Activated naive CD8-positive, alpha-beta T cell treated with anti-CD3 and anti-CD28 coated beads, Interleukin-2, amount 50 U/mL, for 16 hours (primary cell): ENCODE data around the gene CDH8.
"Not testable (repeated sequence)": the region's sequence is repeated elsewhere in the genome, so short reads cannot be mapped to it uniquely, and the experiment has no call there.

ENCODE experiments used
- DNase-seq: peaks from one replicate; pipeline ENCODE4 v3.0.0-alpha.2; 2020; ENCODE audit warnings: low read depth, low spot score

CDH8 gene

DNA sequence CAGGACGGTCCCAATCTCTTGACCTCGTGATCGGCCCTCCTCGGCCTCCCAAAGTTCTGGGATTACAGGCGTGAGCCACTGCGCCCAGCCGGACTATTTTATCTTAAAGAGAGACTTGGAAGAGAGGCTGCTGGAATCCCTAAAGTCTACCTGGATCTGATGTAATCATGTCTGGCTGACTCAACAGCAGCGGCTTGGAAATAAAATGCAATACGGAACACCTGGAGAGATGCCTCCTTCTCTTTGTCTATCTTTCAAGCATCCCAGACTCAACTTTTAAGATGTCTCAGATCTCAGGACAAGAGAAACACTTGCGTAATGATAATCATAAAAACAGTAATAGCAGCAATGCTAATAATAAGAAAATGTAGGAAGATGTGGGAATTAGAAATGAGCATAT lies 95.6 kb downstream of the CDH8 start:
- DNase-seq, result no peak

DNA sequence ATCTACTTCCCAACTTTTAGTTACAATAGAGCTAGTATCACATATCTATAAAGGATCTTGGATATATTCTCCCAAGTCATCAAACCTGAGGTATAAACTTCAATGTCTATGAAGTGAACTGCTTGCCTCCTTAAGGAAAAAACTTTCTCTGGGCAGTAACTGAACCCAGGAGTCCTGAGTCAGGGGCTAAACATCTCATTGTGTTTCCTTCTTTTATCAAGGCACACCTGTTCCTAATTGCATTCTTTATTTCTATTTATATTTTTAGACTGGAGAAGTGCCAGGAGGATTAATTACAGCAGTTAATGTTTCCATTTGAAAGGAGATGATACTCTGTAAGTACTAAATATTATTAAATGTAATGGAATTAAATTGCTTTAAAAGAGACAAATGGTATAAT lies 98.6 kb downstream of the CDH8 start:
- no peak for DNase-seq

GRCh38 chr16:61936522-61936921 lies 99.7 kb downstream of the CDH8 start:
- no peak for DNase-seq

GRCh38 chr16:61934601-61935000 lies 101.6 kb downstream of the CDH8 start:
- no peak for DNase-seq

DNA sequence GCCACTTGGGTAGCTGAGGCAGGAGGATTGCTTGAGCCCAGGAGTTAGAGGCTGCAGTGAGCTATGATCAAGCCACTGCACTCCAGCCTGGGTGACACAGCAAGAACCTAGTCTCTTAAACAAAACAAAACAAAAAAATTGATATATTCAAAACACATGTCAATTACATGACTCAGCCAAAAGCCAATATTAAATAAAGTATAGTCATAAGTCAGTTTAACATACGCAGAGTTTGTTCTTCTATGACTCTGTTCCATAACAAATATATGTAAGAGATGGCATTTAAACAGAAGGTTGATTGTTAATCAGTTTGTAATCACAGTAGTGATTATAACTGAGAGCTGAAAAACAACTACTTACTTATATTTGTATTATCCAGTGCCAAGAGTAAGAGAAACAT lies 106.5 kb downstream of the CDH8 start:
- no peak for DNase-seq

DNA sequence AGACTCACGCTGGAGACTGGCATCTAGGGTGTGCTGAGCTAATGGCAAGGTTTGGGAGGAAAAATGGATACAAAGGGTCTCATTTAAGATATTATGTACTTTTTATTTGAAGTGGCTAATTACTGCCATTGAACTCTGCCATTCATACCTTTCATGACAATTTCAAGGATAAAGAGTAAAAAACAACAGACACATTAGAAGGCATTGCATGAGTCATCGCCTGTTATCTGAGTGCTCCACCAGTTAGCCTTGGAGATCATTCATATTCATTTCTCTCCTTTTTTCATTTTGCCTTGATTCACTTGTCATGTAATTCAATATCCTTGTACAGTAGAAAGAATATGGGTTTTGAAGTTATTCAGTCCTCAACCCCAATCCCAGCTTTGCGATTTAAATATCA lies 109.5 kb downstream of the CDH8 start:
- DNase-seq, result no peak

GRCh38 chr16:61923629-61924028 lies 112.6 kb downstream of the CDH8 start:
- no peak for DNase-seq

- DNase-seq, result no peak
Observed at GRCh38 chr16:61921373-61921772, 114.9 kb downstream of the CDH8 start.

DNA sequence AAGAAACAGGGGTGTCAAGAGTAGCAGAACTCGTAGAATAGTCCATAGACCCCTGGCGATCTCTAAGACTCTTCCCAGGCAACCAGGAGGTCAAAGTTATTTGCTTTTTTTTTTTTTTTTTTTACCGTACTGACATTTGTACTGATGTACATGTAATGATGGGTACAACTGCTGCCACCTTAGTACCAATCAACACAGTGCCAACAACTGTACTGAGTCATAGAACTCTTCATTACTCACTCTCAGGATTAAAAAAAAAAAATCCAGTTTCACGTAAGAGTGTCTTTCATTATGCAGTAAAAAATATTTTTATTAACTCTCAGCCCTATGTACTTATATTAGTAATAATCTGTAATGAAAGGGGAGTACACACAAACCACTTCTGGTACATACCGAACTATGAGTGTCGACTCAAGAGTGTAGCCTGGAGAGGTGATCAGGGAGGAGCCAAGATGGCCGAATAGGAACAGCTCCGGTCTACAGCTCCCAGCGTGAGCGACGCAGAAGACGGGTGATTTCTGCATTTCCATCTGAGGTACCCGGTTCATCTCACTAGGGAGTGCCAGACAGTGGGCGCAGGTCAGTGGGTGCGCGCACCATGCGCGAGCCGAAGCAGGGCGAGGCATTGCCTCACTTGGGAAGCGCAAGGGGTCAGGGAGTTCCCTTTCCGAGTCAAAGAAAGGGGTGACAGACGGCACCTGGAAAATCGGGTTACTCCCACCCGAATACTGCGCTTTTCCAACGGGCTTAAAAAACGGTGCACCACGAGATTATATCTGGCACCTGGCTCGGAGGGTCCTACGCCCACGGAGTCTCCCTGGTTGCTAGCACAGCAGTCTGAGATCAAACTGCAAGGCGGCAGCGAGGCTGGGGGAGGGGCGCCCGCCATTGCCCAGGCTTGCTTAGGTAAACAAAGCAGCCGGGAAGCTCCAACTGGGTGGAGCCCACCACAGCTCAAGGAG lies 118.1 kb downstream of the CDH8 start:
- not testable (repeated sequence) for DNase-seq

DNA sequence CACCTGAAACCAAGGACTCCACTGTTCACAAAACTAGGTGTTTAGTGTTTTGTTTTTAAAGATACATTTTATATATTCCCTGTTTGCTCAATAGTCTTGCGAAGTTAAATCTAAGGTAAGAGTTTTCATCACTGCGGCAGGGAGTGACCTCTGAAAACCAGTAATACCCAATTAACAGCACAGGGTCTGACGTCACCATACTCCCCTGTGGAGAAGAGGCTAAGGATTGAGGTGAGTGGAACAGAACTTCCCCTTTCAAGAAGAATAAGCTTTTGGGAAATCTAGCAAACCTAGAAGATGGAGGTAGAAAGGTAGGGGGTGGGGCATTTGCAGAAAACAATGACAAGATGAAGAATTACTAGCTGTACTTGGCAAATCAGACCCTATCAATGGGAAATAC lies 120.7 kb downstream of the CDH8 start:
- DNase-seq, result no peak

DNA sequence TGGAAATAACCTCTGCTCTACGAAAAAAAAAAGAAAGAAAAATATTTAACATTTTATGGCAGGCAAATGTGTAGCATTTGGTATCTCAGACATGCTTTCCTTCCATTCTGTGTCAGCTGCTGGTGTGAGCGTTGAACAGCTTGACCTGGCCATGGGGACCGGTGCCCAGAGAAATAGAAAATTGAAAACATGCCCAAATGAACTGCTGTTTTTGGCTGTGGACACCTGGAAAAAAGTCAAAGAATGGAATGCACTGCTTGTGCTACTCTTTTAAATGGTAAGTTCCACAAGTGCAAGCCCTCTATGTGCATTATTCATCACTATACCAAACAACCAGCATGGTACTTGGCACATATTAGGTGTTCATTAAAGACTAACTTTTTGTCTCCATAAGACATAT lies 127.2 kb downstream of the CDH8 start:
- DNase-seq, result no peak

DNA sequence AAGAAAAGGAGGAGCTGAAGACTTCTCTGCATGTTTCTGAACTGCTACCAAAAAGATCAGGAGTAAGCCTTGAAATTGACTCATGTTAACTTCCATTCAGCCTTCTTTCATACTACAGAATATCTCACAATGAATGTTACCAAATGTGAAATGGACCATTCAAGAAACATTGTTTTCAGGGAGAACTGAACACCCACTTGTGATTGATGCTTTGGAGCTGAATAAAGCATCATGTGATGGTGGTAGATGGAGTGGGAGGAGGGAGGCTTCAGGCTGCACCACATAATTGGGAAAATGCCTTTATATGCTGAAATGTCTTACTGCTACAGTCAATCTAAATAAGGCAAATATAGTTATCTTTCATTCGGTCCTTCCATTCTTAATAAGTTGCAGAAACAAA lies 127.8 kb downstream of the CDH8 start:
- no peak for DNase-seq

DNA sequence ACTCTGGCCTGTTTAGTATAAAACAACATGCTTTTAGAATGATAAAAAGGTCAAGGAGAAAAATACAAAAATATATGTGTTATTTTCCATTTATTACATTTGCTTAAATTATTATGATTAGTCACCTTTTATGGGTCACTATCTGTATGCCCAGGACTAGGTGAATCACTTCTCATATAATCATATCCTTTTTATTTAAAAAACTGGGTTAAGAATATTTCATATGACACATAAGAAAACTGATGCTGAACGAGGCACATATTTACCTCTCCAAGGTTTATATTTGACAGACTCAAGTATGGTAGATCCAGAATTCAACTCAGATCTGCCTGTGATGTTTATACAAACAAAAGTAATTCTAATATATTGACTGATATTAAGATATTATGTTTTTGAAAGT lies 134.5 kb downstream of the CDH8 start:
- no peak for DNase-seq

- no peak for DNase-seq
Observed at GRCh38 chr16:61900482-61900881, 135.8 kb downstream of the CDH8 start.

DNA sequence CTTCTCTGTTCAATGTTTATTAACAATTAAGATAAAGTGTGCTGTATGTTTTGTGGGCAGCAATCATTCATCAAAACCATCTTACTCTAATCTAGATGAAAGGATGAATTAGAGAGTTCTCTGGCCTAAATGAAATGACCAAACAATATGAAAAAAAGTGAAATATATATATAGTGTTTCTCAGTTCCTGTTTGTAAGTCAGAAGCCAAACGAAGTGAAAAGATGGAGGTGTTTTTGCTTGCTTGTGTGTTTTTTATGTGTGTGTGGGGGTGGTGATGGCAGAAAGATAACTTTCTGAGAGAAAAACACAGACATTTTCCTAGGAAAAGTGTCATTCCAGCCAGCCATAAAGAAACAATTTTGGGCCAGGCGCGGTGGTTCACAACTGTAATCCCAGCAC lies 138.6 kb downstream of the CDH8 start:
- DNase-seq, result no peak

DNA sequence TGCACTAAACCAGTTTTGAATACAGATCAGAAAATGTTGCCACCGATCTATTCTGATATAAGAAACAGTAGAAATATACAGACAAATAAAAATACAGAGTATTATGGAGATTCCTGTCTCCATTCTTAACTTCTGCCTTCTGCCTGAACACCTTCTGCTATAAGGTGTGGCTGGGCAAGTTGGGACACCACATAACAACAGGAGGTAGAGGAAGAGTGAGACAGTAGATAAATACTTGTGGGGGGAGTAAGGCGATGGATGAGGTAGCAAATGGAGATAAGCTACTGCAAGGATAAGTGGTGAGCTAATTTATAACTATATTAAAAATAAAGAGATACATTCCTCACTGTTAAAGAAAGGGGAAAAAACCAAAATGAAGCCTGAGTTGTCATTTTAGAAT lies 143.7 kb downstream of the CDH8 start:
- no peak for DNase-seq

DNA sequence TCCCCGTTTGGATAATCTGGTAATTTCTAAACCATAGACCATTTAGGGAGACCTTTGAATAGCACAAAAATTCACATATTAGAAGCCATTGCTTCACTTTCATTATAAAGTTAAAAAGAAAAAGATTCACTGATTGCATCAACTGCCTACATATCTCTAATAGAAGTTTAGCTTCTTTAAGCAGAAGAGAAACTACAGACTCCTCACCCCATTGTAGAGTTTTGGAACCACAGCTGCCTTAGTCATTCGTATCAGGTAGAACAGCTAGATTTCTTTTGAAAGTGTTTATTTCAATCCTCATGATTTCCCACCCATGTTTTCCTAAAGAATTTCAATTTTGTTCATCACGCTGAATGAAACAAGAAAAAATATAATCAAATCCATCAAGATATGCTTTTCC lies 144.8 kb downstream of the CDH8 start:
- no peak for DNase-seq

DNA sequence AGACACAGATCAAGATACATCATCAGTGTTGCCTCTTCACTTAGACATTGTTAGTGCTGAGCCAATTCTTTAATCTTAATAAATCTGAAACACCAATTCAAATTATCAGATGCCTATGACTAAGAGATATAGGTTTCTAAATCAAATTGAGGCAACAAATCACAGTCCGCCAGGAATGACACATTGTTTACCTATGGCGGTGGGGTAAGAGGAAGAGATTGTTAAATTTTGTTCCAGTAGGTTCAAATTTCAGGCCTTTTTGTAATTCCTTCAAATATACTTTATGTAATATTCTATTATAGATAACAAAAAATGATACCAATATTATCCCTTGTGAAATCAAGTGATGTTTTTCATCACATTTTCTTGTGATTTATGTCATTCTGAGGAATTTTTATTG lies 145.9 kb downstream of the CDH8 start:
- no peak for DNase-seq

DNA sequence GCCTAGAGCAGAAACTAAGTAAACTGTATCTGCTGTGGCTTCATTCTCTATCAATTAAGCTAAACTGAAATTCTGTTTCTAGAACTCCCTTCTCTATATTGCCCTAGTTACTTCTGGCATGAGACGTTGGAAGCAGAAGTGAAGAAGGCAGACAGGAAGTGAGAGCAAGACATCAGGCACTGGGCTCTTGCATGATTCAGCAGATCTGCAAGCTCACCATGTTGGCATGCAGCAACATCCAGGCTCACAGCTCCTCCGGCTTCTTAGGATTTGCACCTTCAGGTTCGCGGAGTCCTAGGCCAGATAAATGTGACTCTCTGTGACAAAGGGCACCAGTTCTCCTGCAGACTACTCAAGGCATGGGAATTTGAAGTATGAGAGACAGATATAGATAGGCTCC lies 148.3 kb downstream of the CDH8 start:
- DNase-seq, result no peak

- DNase-seq, result no peak
Observed at GRCh38 chr16:61885343-61885742, 150.9 kb downstream of the CDH8 start.

DNA sequence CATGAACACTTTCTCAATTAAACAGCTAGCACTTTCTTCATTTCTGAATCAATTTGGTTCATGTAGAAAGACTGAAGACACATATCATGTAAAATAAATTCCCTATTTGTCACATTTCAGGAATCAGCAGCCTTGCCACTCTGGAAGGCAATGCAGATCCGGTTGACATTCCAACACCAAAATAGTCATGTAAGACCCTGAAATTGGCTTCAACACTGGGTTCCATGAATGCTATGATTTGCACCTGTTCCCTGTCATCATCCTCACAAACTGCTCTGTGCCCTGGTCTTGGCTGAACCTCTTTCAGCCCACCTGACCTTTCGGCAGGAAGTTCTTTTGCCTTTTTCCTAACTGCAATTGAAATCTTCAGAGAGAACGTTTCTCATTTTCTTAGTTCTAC lies 156.9 kb downstream of the CDH8 start:
- DNase-seq, result no peak

GRCh38 chr16:61877436-61877835 lies 158.8 kb downstream of the CDH8 start:
- no peak for DNase-seq

GRCh38 chr16:61872778-61873119 lies 163.5 kb downstream of the CDH8 start:
- no peak for DNase-seq
